Liver (tissue), 3 donors: ENCODE data around the gene PLS1.

ENCODE experiments used
- EGR1 ChIP-seq, 2 donors: IDR thresholded peaks; 2 replicates each; pipeline ENCODE4 v1.6.1; 2016 to 2018; ENCODE audit warnings: antibody characterized with exemption in 2 of 2, low read depth in 2 of 2
- FOXA1 ChIP-seq: IDR thresholded peaks from 2 replicates; pipeline ENCODE4 v1.6.1; 2016; ENCODE audit warnings: antibody characterized with exemption
- GABPA ChIP-seq, 2 donors: IDR thresholded peaks in 1 of 2; conservative IDR thresholded peaks in 1 of 2; 2 replicates each; pipeline ENCODE4 v1.6.1; 2016; ENCODE audit warnings: antibody characterized with exemption in 2 of 2, mild to moderate bottlenecking in 1 of 2, moderate library complexity in 1 of 2
- JUND ChIP-seq, 2 donors: IDR thresholded peaks; 2 replicates each; pipeline ENCODE4 v1.6.1; 2016; ENCODE audit warnings: antibody characterized with exemption in 2 of 2
- RAD21 ChIP-seq, 2 donors: IDR thresholded peaks; 2 replicates each; pipeline ENCODE4 v1.6.1; 2016; ENCODE audit warnings: antibody characterized with exemption in 2 of 2, mild to moderate bottlenecking in 2 of 2
- TF ChIP-seq, protein P1 (sequence below): IDR thresholded peaks from 2 replicates; pipeline ENCODE4 v1.6.1; 2016; ENCODE audit warnings: antibody characterized with exemption
- TF ChIP-seq, protein P2 (sequence below): fragments of 150-350 bp; IDR thresholded peaks from 2 replicates; pipeline ENCODE4 v1.5.1; 2017; ENCODE audit warnings: improper control_type of control experiment, low read depth, low read length; ENCODE audit not compliant: missing input control
- TF ChIP-seq, protein P3 (sequence below): IDR thresholded peaks from 2 replicates; pipeline ENCODE4 v1.6.1; 2016; ENCODE audit warnings: antibody characterized with exemption, mild to moderate bottlenecking
- TF ChIP-seq, protein P4 (sequence below): IDR thresholded peaks from 2 replicates; pipeline ENCODE4 v1.6.1; 2016; ENCODE audit warnings: antibody characterized with exemption
- donor health status: healthy.
- donor health status: healthy.

DNA sequence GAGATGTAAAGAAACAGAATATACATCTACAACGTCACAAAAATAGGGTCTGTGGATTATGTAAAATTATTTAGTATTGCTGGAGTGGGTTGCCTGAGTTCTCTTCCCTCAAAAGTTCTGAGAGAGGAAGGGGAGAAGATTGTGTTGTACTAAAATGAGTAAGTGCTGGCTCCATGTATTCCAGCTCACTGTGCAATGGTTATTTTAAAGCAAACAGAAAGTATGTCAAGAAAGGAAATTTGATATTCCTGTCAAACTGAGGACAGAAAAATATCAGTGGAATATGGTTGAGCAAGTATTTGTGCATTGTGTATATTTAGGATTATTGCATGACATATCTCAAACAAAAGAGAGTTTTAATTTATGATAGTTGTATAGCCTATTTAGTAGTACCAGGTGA is 129.8 kb downstream of the PLS1 start:
- no peak for TF ChIP-seq GABPA (IDR thresholded peaks at IDR 0.05 in 1 of 2, conservative IDR thresholded peaks at IDR 0.05 in 1 of 2)
- no peak for TF ChIP-seq JUND (IDR thresholded peaks at IDR 0.05)
- TF ChIP-seq, protein P1, sequence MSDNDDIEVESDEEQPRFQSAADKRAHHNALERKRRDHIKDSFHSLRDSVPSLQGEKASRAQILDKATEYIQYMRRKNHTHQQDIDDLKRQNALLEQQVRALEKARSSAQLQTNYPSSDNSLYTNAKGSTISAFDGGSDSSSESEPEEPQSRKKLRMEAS: no peak
- no peak for TF ChIP-seq FOXA1
- TF ChIP-seq, protein P2, sequence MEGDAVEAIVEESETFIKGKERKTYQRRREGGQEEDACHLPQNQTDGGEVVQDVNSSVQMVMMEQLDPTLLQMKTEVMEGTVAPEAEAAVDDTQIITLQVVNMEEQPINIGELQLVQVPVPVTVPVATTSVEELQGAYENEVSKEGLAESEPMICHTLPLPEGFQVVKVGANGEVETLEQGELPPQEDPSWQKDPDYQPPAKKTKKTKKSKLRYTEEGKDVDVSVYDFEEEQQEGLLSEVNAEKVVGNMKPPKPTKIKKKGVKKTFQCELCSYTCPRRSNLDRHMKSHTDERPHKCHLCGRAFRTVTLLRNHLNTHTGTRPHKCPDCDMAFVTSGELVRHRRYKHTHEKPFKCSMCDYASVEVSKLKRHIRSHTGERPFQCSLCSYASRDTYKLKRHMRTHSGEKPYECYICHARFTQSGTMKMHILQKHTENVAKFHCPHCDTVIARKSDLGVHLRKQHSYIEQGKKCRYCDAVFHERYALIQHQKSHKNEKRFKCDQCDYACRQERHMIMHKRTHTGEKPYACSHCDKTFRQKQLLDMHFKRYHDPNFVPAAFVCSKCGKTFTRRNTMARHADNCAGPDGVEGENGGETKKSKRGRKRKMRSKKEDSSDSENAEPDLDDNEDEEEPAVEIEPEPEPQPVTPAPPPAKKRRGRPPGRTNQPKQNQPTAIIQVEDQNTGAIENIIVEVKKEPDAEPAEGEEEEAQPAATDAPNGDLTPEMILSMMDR: no peak
- TF ChIP-seq, protein P3, sequence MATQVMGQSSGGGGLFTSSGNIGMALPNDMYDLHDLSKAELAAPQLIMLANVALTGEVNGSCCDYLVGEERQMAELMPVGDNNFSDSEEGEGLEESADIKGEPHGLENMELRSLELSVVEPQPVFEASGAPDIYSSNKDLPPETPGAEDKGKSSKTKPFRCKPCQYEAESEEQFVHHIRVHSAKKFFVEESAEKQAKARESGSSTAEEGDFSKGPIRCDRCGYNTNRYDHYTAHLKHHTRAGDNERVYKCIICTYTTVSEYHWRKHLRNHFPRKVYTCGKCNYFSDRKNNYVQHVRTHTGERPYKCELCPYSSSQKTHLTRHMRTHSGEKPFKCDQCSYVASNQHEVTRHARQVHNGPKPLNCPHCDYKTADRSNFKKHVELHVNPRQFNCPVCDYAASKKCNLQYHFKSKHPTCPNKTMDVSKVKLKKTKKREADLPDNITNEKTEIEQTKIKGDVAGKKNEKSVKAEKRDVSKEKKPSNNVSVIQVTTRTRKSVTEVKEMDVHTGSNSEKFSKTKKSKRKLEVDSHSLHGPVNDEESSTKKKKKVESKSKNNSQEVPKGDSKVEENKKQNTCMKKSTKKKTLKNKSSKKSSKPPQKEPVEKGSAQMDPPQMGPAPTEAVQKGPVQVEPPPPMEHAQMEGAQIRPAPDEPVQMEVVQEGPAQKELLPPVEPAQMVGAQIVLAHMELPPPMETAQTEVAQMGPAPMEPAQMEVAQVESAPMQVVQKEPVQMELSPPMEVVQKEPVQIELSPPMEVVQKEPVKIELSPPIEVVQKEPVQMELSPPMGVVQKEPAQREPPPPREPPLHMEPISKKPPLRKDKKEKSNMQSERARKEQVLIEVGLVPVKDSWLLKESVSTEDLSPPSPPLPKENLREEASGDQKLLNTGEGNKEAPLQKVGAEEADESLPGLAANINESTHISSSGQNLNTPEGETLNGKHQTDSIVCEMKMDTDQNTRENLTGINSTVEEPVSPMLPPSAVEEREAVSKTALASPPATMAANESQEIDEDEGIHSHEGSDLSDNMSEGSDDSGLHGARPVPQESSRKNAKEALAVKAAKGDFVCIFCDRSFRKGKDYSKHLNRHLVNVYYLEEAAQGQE: no peak
- TF ChIP-seq EGR1 (IDR thresholded peaks at IDR 0.05; ENCODE audit: low read depth in 2 of 2): no peak
- TF ChIP-seq, protein P4, sequence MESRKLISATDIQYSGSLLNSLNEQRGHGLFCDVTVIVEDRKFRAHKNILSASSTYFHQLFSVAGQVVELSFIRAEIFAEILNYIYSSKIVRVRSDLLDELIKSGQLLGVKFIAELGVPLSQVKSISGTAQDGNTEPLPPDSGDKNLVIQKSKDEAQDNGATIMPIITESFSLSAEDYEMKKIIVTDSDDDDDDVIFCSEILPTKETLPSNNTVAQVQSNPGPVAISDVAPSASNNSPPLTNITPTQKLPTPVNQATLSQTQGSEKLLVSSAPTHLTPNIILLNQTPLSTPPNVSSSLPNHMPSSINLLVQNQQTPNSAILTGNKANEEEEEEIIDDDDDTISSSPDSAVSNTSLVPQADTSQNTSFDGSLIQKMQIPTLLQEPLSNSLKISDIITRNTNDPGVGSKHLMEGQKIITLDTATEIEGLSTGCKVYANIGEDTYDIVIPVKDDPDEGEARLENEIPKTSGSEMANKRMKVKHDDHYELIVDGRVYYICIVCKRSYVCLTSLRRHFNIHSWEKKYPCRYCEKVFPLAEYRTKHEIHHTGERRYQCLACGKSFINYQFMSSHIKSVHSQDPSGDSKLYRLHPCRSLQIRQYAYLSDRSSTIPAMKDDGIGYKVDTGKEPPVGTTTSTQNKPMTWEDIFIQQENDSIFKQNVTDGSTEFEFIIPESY: no peak
- no peak for TF ChIP-seq RAD21 (IDR thresholded peaks at IDR 0.05)
